Adrenal gland (tissue), 12 donors: ENCODE data around the gene SH2B3. TPM values are rescaled to one million over a fixed set of nuclear protein-coding genes. Genes with fewer than 3 reads are reported as not detected.

ENCODE experiments used
- DNase-seq, 7 donors: peaks; one replicate each; pipeline ENCODE4 v3.0.0-alpha.2; 2019 to 2020
- H3K27ac ChIP-seq, 5 donors: fragments of 200-600 bp; sonication (generic) in 4 of 5; 1 replicate in 3 of 5; 2 replicates in 2 of 5; pipeline versions ENCODE4 v1.5.1 to v1.8.0; 2016 to 2020; ENCODE audit warnings: mild to moderate bottlenecking in 1 of 5
- H3K27me3 ChIP-seq: fragments of 200-600 bp; 2 replicates; pipeline ENCODE4 v1.8.0; 2021
- H3K36me3 ChIP-seq, 2 donors: fragments of 200-600 bp; replicated peaks in 1 of 2; 1 replicate in 1 of 2; 2 replicates in 1 of 2; pipeline versions ENCODE4 v1.5.1 to v1.8.0; 2018 to 2022
- H3K4me1 ChIP-seq, 2 donors: fragments of 200-600 bp; replicated peaks in 1 of 2; 1 replicate in 1 of 2; 2 replicates in 1 of 2; pipeline versions ENCODE4 v1.5.1 to v1.8.0; 2018 to 2021
- H3K4me3 ChIP-seq, 4 donors: fragments of 200-600 bp; sonication (generic) in 3 of 4; one replicate each; pipeline ENCODE4 v1.5.1; 2016 to 2018
- H3K9me3 ChIP-seq, 3 donors: fragments of 200-600 bp; sonication (generic) in 1 of 3; replicated peaks in 1 of 3; 1 replicate in 2 of 3; 2 replicates in 1 of 3; pipeline versions ENCODE4 v1.5.1 to v1.8.0; 2016 to 2021
- POLR2A ChIP-seq, 2 donors: fragments of 450-650 bp; IDR thresholded peaks; one replicate each; pipeline ENCODE4 v1.6.1; 2017; ENCODE audit warnings: antibody characterized with exemption in 2 of 2, mild to moderate bottlenecking in 2 of 2, moderate library complexity in 1 of 2
- WGBS, 4 donors: extraction: QIAGEN DNeasy Blood & Tissue Kit in 2 of 4; methylation state at CpG; one replicate each; pipeline versions ENCODE4 v1.1.5 to v1.1.7; 2013 to 2017; 5-methylcytosine and 5-hydroxymethylcytosine counted together
- intact Hi-C, 2 donors: fragments of 100-400 bp; cut with DNase I; formaldehyde crosslinking; loops; one replicate each; pipeline versions ENCODE4 v1.14.1 to v1.15.0; 2022 to 2023
- polyA plus RNA-seq, 3 donors: library from polyadenylated mRNA; stranded (reverse); fragments of 200-250 nt in 2 of 3; fragments of 350-450 nt in 1 of 3; fragmentation: Illumina TruSeq in 1 of 3; extraction: RNeasy Lipid Tissue Mini Kit (QIAGEN cat#74804) in 1 of 3; gene quantifications; one replicate each; pipeline ENCODE4 v1.2.3, GENCODE V29; 2013 to 2014
- total RNA-seq, 9 donors: library from RNA; depleted of rRNA in 4 of 9; stranded (reverse); fragments of >200 nt in 4 of 9; fragments of 120-200 nt in 1 of 9; fragmentation: NEBNext Ultra II Directional in 1 of 9; extraction: Animal tissue kit (Norgen Biotek cat#: 25700) in 1 of 9; gene quantifications; one replicate each; pipeline versions ENCODE4 v1.1.0 to v1.2.4, GENCODE V29; 2013 to 2023
- TF ChIP-seq, protein P1 (sequence below), 6 experiments: fragments of 450-650 bp in 4 of 6; fragments of 200-600 bp in 2 of 6; sonication (generic) in 1 of 6; IDR thresholded peaks; 1 replicate in 5 of 6; 2 replicates in 1 of 6; pipeline versions ENCODE4 v1.5.1 to v1.8.0; 2016 to 2021; ENCODE audit warnings: antibody characterized with exemption in 6 of 6, mild to moderate bottlenecking in 2 of 6, moderate library complexity in 1 of 6
- donor health status: healthy with polysubstance abuse.
- donor health status: Bipolar disorder and iron deficiency.
- donor health status: DM: yes; HTN: yes; CAD: no.
- donor health status: DM: no; HTN: no; CAD: no.
- donor health status: DM: no; HTN: no; CAD: no.
- donor health status: DM: yes; HTN: yes; CAD: no.

The SH2B3 gene
- total and polyA plus RNA-seq, 12 donors, result 5.8 to 70.3 (median 28.5) TPM

DNA sequence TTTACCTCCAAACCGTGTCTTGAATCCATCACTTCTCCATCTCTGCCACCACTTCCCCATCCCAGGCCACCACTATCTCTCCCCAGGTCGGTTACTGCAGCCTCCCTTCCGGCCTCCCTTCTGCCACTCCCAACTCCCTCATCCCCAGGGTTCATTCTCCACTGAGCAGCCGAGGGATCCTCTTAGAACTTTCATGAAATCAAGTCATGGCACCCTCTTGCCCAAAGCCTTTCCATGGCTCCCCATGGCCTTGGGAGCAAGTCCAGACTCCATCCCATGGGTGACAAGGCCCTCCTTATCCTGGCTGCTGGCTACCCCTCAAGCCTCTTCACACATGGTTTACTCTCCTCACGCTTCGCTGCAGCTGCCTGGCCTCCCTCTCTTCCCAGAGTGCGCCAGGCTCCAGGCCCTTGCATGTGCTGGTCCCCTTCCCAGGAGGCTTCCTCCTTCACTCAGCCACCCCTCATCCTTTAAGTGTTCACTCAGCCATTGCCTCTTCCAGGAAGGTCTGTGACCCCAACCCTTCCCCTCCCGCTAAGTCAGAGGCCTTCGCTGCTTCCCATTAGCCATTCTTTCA, 17.9 kb upstream of the SH2B3 start:
- no peaks in the 10 kb centered on the region for H3K9me3 ChIP-seq
- H3K36me3 ChIP-seq, result no peaks in the 10 kb centered on the region
- no peak for TF ChIP-seq POLR2A (IDR thresholded peaks at IDR 0.05)
- TF ChIP-seq, protein P1, sequence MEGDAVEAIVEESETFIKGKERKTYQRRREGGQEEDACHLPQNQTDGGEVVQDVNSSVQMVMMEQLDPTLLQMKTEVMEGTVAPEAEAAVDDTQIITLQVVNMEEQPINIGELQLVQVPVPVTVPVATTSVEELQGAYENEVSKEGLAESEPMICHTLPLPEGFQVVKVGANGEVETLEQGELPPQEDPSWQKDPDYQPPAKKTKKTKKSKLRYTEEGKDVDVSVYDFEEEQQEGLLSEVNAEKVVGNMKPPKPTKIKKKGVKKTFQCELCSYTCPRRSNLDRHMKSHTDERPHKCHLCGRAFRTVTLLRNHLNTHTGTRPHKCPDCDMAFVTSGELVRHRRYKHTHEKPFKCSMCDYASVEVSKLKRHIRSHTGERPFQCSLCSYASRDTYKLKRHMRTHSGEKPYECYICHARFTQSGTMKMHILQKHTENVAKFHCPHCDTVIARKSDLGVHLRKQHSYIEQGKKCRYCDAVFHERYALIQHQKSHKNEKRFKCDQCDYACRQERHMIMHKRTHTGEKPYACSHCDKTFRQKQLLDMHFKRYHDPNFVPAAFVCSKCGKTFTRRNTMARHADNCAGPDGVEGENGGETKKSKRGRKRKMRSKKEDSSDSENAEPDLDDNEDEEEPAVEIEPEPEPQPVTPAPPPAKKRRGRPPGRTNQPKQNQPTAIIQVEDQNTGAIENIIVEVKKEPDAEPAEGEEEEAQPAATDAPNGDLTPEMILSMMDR (IDR thresholded peaks at IDR 0.05), result no peak
- no peaks in the 10 kb centered on the region for H3K4me1 ChIP-seq
- intact Hi-C loops, result no loop called here
- DNase-seq, result no peak
- no peak overlapping the region for H3K4me3 ChIP-seq
- H3K27me3 ChIP-seq, result no peaks in the 10 kb centered on the region
- H3K27ac ChIP-seq, result no peak overlapping the region
- WGBS, 4 donors, result 85 to 90% (median 88%) methylated on average over 9 of the region's 9 CpGs

GRCh38 chr12:111389635-111390034, 16.1 kb upstream of the SH2B3 start:
- no peaks in the 10 kb centered on the region for H3K4me1 ChIP-seq
- H3K36me3 ChIP-seq, result no peaks in the 10 kb centered on the region
- H3K27ac ChIP-seq, result no peak overlapping the region
- no peaks in the 10 kb centered on the region for H3K27me3 ChIP-seq
- 73 to 81% (median 76%) methylated on average over 3 to 7 of the region's 7 CpGs for WGBS, 4 donors
- H3K9me3 ChIP-seq, result no peaks in the 10 kb centered on the region
- H3K4me3 ChIP-seq, result no peak overlapping the region
- TF ChIP-seq, protein P1 (IDR thresholded peaks at IDR 0.05), result no peak
- TF ChIP-seq POLR2A (IDR thresholded peaks at IDR 0.05), result no peak
- DNase-seq, result no peak
- intact Hi-C loops, result loop anchor here in 1 of 2 donors (5.0 kb wide), 1 partner anchor 52 kb away; no protein-coding TSS in a partner anchor

DNA sequence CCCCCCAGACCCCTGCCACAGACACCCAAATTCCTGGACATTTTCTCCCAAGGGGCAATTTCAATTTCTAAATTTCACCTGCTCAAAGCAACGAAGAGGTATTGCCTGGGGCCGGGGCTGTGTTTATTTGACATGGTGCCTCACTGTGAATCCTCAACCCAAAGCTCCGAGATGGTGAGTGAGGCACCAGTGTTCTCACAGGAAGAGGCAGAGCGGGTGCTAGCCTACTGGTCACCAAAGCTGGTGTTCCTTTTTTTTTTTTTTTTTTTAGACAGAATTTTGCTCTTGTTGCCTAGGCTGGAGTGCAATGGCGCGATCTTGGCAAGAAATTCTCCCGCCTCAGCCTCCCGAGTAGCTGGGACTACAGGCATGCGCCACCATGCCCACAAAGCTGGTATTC, 14.8 kb upstream of the SH2B3 start:
- no peak for DNase-seq
- no peaks in the 10 kb centered on the region for H3K36me3 ChIP-seq
- no peak overlapping the region for H3K4me3 ChIP-seq
- WGBS, 4 donors, result 82 to 89% (median 84%) methylated on average over 9 of the region's 9 CpGs
- H3K4me1 ChIP-seq, result no peaks in the 10 kb centered on the region
- H3K27me3 ChIP-seq, result no peaks in the 10 kb centered on the region
- no peak overlapping the region for H3K27ac ChIP-seq
- intact Hi-C loops, result loop anchor here in 1 of 2 donors (5.0 kb wide), 1 partner anchor 54 kb away; no protein-coding TSS in a partner anchor
- no peaks in the 10 kb centered on the region for H3K9me3 ChIP-seq
- no peak for TF ChIP-seq POLR2A (IDR thresholded peaks at IDR 0.05)
- TF ChIP-seq, protein P1 (IDR thresholded peaks at IDR 0.05), result no peak

DNA sequence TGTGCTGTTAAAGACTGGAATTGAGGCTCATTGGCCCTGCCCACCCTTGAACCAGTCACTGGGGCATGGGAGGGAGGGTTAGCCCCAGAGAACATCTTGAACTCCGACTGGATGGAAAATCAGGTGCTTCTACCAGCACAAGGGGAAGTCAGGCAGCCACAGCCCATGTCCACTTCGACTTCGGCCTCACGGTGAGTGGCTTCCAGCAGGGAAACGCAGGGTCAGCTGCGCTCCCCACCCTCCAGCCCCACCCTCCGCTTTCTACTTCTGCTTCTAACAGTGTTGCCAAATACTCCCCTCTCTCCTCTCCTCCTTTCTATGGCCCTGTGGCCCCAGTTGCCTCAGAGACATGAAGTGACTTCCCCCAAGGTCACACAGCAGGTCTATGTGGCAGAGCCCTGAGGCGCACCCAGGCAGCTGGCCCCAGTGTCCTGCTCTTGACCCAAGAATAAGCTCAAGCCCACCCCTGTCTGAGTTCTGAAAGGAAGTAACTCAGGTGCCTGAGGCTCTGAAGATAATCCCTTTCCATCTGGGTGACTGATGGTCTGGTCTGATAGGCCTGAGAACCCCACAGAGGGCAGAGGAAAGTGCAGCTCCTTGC, 11.9 kb upstream of the SH2B3 start:
- H3K9me3 ChIP-seq, result no peaks in the 10 kb centered on the region
- no peak overlapping the region for H3K4me3 ChIP-seq
- H3K27ac ChIP-seq, result peak overlapping the region in 1 of 5 donors; percentile 60
- peak in 5 of 7 donors; percentile 42 to 73 (median 60) for DNase-seq
- H3K27me3 ChIP-seq, result no peaks in the 10 kb centered on the region
- TF ChIP-seq, protein P1 (IDR thresholded peaks at IDR 0.05), result no peak
- no peaks in the 10 kb centered on the region for H3K36me3 ChIP-seq
- 76 to 84% (median 82%) methylated on average over 7 to 8 of the region's 8 CpGs for WGBS, 4 donors
- intact Hi-C loops, result loop anchor here in 1 of 2 donors (5.0 kb wide), 1 partner anchor 56 kb away; no protein-coding TSS in a partner anchor
- peaks cover 0 to 6% of the 10 kb centered on the region in 2 donors for H3K4me1 ChIP-seq
